ENCODE data around the gene ISY1.

The ISY1 gene

DNA sequence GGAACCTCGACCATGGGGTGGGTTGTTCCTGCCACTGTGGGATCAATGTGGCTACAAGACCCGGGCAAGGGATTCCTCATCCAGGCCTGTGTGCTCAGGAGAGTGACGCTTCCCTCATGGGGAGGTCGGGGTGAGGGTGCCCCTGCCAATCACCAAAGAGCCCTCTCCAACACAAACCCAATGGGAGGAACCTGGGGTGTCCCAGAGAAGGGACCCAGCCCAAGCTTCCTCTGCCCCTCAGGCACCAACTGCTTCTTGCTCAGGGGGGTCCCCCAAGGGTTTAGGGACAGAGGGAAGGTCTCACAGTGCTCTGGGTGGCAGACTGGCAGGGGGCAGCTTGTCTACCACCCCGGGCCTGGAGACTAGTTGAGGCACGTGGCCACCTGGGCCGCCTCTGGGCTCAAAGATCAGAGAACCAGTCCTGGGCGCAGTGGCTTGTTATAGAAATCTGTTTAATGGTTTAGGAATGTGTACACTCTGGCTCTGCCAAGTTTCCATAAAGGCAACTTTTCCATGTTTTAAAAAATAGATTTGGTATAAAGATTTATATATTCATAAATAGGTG lies 73.6 kb downstream of the ISY1 start:
- no peak for DNase-seq (ENCODE audit: low spot score)

DNA sequence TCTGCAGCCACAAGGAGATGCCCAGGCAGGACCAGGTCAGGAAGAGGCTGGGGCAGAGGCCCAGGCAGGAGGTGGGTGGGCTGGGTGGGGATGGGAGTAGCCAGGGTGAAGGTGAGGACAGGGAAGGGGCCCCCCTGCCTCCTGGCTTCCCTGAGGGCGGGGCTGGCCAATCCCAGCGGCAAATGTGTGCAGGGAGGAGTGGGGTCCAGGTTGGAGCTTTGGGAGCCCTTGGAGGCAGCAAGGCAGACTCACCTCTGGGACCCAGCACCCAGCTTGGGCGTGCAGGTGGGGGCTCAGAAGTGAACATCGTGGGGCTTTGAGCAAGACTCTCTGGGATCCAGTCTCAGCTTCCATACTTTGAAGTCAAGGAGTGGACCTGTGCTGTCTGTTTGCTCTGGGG lies 75.0 kb downstream of the ISY1 start:
- DNase-seq (ENCODE audit: low spot score) = no peak

DNA sequence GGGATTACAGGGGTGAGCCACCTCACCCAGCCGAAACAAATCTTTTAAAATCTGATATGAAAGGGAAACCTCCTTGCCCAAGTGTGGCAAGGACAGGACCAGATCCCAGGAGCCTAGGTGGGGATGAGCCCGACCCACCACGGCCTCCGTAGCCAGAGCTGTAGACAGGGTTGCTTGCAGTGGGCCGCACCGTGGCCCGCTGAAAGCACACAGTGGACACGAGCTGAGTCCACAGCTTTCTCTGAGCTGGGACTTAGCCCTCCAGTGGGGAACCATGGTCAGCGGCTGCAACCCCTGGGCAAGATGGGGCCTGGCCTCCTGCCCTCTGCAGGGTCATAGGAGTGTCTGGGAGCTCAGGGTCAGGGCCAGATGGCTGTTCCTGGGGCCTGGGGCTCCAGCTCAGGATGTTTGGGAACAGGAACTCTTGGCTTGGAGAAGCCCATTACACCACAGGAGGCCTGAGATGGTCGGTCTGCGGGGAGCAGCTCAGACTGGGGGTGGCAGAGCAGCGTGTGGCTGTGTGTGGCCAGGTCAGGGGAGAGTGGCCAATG lies 75.6 kb downstream of the ISY1 start:
- no peak for DNase-seq (ENCODE audit: low spot score)

DNA sequence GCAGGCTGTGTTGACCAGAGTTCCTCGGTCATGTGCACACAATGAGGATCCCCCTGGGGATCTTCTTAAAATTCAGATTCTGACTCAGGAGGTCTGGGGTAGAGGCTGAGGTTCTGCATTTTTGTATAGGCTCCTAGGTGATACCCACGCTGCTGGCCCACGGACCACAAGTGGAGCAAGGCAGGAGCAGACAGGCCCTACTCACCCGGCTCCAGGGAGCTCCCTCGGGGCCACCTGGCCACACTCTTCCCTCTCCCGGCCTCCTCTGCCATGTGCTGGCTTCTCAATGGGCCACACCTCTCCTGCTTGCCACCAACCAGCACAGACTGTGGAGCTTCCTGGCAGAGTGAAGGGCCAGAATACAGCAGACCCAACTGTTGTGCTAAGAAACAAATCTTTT lies 76.4 kb downstream of the ISY1 start:
- DNase-seq (ENCODE audit: low spot score) = no peak

DNA sequence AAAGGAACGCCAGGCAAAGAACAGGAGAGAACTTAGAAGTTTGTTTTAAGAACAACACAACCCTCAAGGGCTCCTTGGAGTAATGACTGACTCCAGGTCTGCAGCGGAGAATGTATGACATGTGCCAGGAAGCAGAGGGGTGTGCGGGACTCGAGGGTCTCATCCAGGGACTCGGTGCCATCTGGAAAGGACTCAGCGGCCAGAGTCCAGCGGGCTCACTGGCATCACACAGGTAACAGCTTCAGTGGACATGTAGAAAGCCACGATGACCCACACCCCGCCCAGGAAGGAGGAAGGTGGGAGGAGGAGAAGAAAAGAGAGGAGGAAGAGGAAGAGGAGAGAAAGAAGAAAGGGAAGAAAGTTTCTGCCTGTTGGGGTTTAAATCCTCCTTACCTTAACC lies 78.8 kb downstream of the ISY1 start:
- DNase-seq (ENCODE audit: low spot score) = no peak

DNA sequence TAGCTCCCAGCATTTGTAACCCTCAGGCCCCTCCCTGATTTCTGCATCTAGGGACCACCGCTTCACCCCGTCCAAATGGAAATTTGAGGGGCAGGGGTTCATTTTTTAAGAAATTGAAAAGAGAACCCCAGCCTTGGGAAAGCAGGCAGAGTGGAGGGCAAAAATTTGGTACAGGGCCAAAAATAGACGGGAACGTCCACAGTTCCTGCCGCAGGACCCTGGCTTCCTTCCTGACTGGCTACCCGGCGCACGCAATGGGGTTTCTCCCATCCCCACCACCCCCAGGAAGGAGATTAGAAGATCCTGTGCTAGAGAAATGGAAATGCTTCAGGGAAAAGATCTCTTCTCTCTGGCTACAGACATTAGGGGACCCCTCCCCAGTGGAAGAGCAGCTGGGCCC lies 79.4 kb downstream of the ISY1 start:
- DNase-seq (ENCODE audit: low spot score) = no peak

DNA sequence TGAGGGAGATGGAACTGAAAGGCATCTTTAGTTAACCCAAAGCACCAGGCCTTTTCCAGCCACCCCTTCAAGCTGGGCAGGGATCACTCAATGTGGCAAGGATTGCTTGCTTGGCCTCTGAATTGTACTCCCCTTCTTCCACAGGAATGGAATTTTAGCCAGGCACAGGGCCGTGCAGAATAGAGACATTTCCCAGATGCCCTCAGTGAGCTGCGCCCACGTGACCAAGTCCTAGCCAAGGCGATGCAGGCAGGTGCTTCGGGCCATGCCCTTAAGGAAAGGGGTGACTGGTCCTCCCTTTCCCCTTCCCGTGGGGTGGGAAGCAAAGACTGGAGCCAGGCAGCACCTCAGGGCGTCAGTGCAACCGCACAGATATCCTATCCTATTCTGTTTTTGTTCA lies 82.4 kb downstream of the ISY1 start:
- DNase-seq (ENCODE audit: low spot score) = no peak

All from iPS-NIHi11 (cell line).